WTC11 (cell line): ENCODE measurements around the gene STK24. TPM values are rescaled to one million over a fixed set of nuclear protein-coding genes. Genes with fewer than 3 reads are reported as not detected.

Experiments used
- ATAC-seq: fragments of 200-7000 bp; cut with Tn5 transposase; 2 replicates; pipeline ENCODE4 v1.10.0; 2021; ENCODE audit warnings: mild to moderate bottlenecking, moderate library complexity
- CTCF ChIA-PET: fragments of 300-600 bp; sonication (Branson Sonifier 250); formaldehyde crosslinking; loops from one replicate; lab custom pipeline; 2021; ENCODE audit warnings: antibody characterized with exemption; lab: Charles Lee
- POLR2A ChIA-PET: fragments of 350-600 bp; sonication (Branson Sonifier 250); formaldehyde crosslinking; loops from one replicate; lab custom pipeline; 2021; ENCODE audit warnings: antibody characterized with exemption; lab: Charles Lee
- DNase-seq: peaks from one replicate; pipeline ENCODE4 v3.0.0; 2021; ENCODE audit warnings: low spot score
- H3K27ac Mint-ChIP-seq: 2 replicates; pipeline ENCODE4 v1.8.0; 2021; ENCODE audit warnings: mixed read lengths
- H3K27me3 Mint-ChIP-seq: 2 replicates; pipeline ENCODE4 v1.8.0; 2021; ENCODE audit warnings: low read depth, mild to moderate bottlenecking, moderate library complexity, mixed read lengths
- H3K36me3 Mint-ChIP-seq: 2 replicates; pipeline ENCODE4 v1.8.0; 2021; ENCODE audit warnings: mixed read lengths
- H3K4me1 Mint-ChIP-seq: 2 replicates; pipeline ENCODE4 v1.8.0; 2022; ENCODE audit warnings: mixed read lengths
- H3K4me3 Mint-ChIP-seq: 2 replicates; pipeline ENCODE4 v1.8.0; 2021; ENCODE audit warnings: mild to moderate bottlenecking, moderate library complexity, mixed read lengths
- H3K9me3 Mint-ChIP-seq: 2 replicates; pipeline ENCODE4 v1.8.0; 2021; ENCODE audit warnings: mixed read lengths
- ATF1 ChIP-seq: sonication (generic); formaldehyde crosslinking; IDR thresholded peaks from 2 replicates; pipeline ENCODE4 v1.8.1; 2023; ENCODE audit warnings: mild to moderate bottlenecking, moderate library complexity, missing genetic modification reagents
- ELF4 ChIP-seq: sonication (generic); formaldehyde crosslinking; IDR thresholded peaks from 2 replicates; pipeline ENCODE4 v1.8.1; 2022; ENCODE audit warnings: low read depth, mild to moderate bottlenecking, moderate library complexity, missing genetic modification reagents
- EMX1 ChIP-seq: fragments of 250-450 bp; sonication (Bioruptor Pico); IDR thresholded peaks from 2 replicates; pipeline ENCODE4 v1.8.0; 2021; ENCODE audit warnings: mild to moderate bottlenecking
- ESRRA ChIP-seq: sonication (generic); formaldehyde crosslinking; IDR thresholded peaks from 2 replicates; pipeline ENCODE4 v1.8.1; 2022; ENCODE audit warnings: mild to moderate bottlenecking, missing genetic modification reagents, borderline replicate concordance
- FOXJ3 ChIP-seq: sonication (generic); formaldehyde crosslinking; IDR thresholded peaks from 2 replicates; pipeline ENCODE4 v1.9.0; 2021; ENCODE audit warnings: missing genetic modification reagents, mild to moderate bottlenecking, borderline replicate concordance
- GRHL2 ChIP-seq: fragments of 250-450 bp; sonication (Bioruptor Pico); IDR thresholded peaks from 2 replicates; pipeline ENCODE4 v1.8.0; 2022; ENCODE audit warnings: mild to moderate bottlenecking, moderate library complexity; ENCODE audit not compliant: insufficient replicate concordance, severe bottlenecking
- HMGA2 ChIP-seq: fragments of 250-450 bp; sonication (Bioruptor Pico); IDR thresholded peaks from 2 replicates; pipeline ENCODE4 v1.4.0; 2021; ENCODE audit warnings: mild to moderate bottlenecking, moderate library complexity
- KAT7 ChIP-seq: sonication (generic); formaldehyde crosslinking; IDR thresholded peaks from 2 replicates; pipeline ENCODE4 v1.8.1; 2023; ENCODE audit warnings: missing genetic modification reagents, mild to moderate bottlenecking, borderline replicate concordance
- OVOL2 ChIP-seq: fragments of 250-450 bp; sonication (Bioruptor Pico); IDR thresholded peaks from 2 replicates; pipeline ENCODE4 v1.9.0; 2021; ENCODE audit warnings: mild to moderate bottlenecking, borderline replicate concordance
- RELA ChIP-seq: sonication (generic); formaldehyde crosslinking; IDR thresholded peaks from 2 replicates; pipeline ENCODE4 v1.8.1; 2022; ENCODE audit warnings: missing genetic modification reagents, mild to moderate bottlenecking, borderline replicate concordance
- SOX15 ChIP-seq: fragments of 250-450 bp; sonication (Bioruptor Pico); IDR thresholded peaks from 2 replicates; pipeline ENCODE4 v1.9.0; 2021; ENCODE audit warnings: mild to moderate bottlenecking
- TP53 ChIP-seq: sonication (generic); formaldehyde crosslinking; IDR thresholded peaks from 2 replicates; pipeline ENCODE4 v1.8.1; 2023; ENCODE audit warnings: mild to moderate bottlenecking, missing genetic modification reagents
- ZNF138 ChIP-seq: sonication (generic); formaldehyde crosslinking; conservative IDR thresholded peaks from 2 replicates; pipeline ENCODE4 v1.8.1; 2022; ENCODE audit warnings: mild to moderate bottlenecking, moderate library complexity, missing genetic modification reagents
- ZNF416 ChIP-seq: fragments of 250-450 bp; sonication (Bioruptor Pico); IDR thresholded peaks from 2 replicates; pipeline ENCODE4 v1.9.0; 2021; ENCODE audit warnings: mild to moderate bottlenecking, inconsistent platforms
- total RNA-seq: library from RNA; stranded (reverse); gene quantifications from 3 replicates; pipeline ENCODE4 v1.2.3, GENCODE V29; 2021
- TF ChIP-seq, protein P1 (sequence below): sonication (generic); formaldehyde crosslinking; IDR thresholded peaks from 2 replicates; pipeline ENCODE4 v1.8.0; 2022; ENCODE audit warnings: mild to moderate bottlenecking, missing genetic modification reagents
- TF ChIP-seq, protein P2 (sequence below): sonication (generic); formaldehyde crosslinking; IDR thresholded peaks from 2 replicates; pipeline ENCODE4 v1.8.1; 2022; ENCODE audit warnings: missing genetic modification reagents, borderline replicate concordance
- TF ChIP-seq, protein P3 (sequence below): sonication (generic); formaldehyde crosslinking; IDR thresholded peaks from 2 replicates; pipeline ENCODE4 v1.8.1; 2023; ENCODE audit warnings: mild to moderate bottlenecking, missing genetic modification reagents, borderline replicate concordance
- TF ChIP-seq, protein P4 (sequence below): fragments of 250-450 bp; sonication (Bioruptor Pico); IDR thresholded peaks from 2 replicates; pipeline ENCODE4 v1.9.0; 2021; ENCODE audit warnings: mild to moderate bottlenecking
- TF ChIP-seq, protein P5 (sequence below): fragments of 250-450 bp; sonication (Bioruptor Pico); IDR thresholded peaks from 2 replicates; pipeline ENCODE4 v1.9.0; 2021; ENCODE audit warnings: mild to moderate bottlenecking, borderline replicate concordance

STK24 gene
- total RNA-seq, 1 experiment from 2014 or later = 138 TPM

DNA sequence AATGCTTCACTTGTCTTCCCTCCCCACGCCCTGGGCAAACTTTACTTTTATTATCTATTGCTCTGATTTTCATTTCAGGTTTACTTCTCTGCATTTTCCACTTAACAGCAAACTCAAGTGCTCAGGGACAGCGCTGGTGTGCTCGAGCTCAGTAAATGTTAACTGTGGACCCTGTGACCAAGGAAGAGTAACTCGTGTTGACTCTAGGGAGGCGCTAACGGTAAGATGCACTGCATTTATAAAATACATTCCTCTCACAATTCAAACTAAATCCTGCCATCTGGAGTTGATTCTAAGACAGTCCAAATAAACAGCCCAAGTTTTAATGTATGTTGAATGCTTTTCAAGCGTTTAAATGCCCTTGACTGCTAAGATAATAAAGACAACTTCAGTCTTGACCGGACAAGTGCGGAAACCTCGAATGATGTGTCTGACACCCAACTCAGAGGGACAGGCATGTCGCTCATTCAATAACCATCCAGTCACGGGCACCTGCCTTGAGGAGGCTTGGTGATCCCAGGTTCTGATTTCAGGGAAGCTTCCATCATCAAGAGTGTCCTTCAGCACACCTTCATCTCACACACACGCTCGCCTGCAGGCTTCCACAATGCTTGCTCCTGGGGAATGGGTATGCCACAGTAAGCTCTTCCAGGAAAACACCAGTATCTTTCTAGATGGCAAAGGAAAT, 93.2 kb downstream of the STK24 start:
- no peak for ATAC-seq
- POLR2A ChIA-PET = interaction anchor here (0.5 to 1.9 kb wide), 8 partner anchors 11 to 155 kb away, joined by 3 to 9 read pairs (median 4); partner anchors contain the start of gene STK24
- peaks cover 89% of the 10 kb centered on the region for H3K4me1 Mint-ChIP-seq
- H3K4me3 Mint-ChIP-seq = peak overlapping the region; percentile 50
- H3K36me3 Mint-ChIP-seq = 0 out of 2 replicates have a peak, but pooled peaks cover 2% of the 10 kb centered on the region
- peak overlapping the region; percentile 93 for H3K27ac Mint-ChIP-seq
- TF ChIP-seq, protein P1, sequence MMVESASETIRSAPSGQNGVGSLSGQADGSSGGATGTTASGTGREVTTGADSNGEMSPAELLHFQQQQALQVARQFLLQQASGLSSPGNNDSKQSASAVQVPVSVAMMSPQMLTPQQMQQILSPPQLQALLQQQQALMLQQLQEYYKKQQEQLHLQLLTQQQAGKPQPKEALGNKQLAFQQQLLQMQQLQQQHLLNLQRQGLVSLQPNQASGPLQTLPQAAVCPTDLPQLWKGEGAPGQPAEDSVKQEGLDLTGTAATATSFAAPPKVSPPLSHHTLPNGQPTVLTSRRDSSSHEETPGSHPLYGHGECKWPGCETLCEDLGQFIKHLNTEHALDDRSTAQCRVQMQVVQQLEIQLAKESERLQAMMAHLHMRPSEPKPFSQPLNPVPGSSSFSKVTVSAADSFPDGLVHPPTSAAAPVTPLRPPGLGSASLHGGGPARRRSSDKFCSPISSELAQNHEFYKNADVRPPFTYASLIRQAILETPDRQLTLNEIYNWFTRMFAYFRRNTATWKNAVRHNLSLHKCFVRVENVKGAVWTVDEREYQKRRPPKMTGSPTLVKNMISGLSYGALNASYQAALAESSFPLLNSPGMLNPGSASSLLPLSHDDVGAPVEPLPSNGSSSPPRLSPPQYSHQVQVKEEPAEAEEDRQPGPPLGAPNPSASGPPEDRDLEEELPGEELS (CRISPR knock-in tag) = no peak
- TF ChIP-seq FOXJ3 (CRISPR knock-in tag) (no peak), TP53 (no peak), SOX15 (no peak), RELA (CRISPR knock-in tag) (no peak)
- TF ChIP-seq, protein P2, sequence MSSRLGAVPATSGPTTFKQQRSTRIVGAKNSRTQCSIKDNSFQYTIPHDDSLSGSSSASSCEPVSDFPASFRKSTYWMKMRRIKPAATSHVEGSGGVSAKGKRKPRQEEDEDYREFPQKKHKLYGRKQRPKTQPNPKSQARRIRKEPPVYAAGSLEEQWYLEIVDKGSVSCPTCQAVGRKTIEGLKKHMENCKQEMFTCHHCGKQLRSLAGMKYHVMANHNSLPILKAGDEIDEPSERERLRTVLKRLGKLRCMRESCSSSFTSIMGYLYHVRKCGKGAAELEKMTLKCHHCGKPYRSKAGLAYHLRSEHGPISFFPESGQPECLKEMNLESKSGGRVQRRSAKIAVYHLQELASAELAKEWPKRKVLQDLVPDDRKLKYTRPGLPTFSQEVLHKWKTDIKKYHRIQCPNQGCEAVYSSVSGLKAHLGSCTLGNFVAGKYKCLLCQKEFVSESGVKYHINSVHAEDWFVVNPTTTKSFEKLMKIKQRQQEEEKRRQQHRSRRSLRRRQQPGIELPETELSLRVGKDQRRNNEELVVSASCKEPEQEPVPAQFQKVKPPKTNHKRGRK = no peak
- H3K27me3 Mint-ChIP-seq = no peaks in the 10 kb centered on the region
- no peaks in the 10 kb centered on the region for H3K9me3 Mint-ChIP-seq
- CTCF ChIA-PET = interaction anchor here (0.7 to 5.7 kb wide), 23 partner anchors 8 to 356 kb away, joined by 3 to 72 read pairs (median 4); partner anchors contain the start of gene STK24
- DNase-seq = no peak

DNA sequence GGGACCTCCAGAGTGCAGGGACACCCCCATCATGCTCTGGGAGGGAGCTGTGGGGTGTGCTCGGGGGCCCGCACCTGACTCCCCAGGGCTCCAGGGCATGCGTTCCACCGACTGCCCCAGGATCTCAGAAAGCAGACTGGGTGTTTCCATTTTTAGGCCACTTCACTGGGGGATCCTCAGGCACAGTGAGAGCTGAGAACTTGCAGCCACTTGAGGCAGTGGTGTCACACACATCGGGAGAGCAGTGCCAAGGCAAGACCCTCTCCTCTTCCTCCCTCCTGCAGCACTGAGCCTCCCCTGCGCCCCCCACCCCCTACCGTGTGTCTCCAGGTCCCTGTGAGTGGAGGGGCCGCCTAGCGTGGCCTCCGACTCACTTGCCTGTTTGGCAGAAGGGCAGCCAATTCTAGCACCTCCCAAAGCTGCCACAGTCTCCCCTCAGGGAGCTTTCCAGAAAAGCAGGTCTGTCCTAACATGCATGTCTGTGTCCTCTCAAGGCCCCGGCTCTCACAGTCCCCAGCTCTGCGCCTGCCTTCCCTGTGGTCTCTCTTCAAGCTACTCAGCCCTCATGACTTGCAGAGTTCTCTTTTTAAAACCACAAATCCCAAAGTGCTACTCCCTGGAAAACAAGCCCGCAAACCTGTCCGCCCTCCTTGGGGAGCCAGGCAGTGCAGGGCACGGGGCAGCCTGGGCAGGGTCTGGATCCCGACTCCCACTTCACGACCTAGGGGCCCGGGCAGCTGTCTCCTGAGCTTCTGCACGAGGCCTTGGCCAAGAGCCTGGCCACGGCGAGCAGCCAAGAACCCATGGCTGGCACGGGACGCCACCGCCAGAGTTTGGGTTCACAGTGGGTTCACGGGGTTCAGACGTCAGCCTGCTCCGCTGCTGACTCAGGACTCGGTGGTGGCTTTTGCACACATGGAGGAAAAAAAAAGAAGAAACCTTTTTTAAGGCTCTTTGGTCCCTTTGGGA, 94.1 kb downstream of the STK24 start:
- Mint-ChIP-seq H3K36me3 (0 out of 2 replicates have a peak, but pooled peaks cover 2% of the 10 kb centered on the region), H3K27ac (peak overlapping the region; percentile 93), H3K9me3 (no peaks in the 10 kb centered on the region), H3K4me3 (no peak overlapping the region), H3K4me1 (peaks cover 89% of the 10 kb centered on the region), H3K27me3 (no peaks in the 10 kb centered on the region)
- ChIA-PET CTCF (interaction anchor here (0.6 to 5.7 kb wide), 31 partner anchors 8 to 546 kb away, joined by 3 to 72 read pairs (median 4); partner anchors contain the start of gene STK24), POLR2A (interaction anchor here (0.6 kb wide), 1 partner anchor 10 kb away, joined by 3 read pairs; no protein-coding TSS in a partner anchor)
- no peak for DNase-seq
- peak; percentile 18 for ATAC-seq
- no peak for TF ChIP-seq EMX1 (CRISPR knock-in tag)
- no peak for TF ChIP-seq ESRRA (CRISPR knock-in tag)
- TF ChIP-seq OVOL2 (CRISPR knock-in tag) = no peak
- TF ChIP-seq, protein P3, sequence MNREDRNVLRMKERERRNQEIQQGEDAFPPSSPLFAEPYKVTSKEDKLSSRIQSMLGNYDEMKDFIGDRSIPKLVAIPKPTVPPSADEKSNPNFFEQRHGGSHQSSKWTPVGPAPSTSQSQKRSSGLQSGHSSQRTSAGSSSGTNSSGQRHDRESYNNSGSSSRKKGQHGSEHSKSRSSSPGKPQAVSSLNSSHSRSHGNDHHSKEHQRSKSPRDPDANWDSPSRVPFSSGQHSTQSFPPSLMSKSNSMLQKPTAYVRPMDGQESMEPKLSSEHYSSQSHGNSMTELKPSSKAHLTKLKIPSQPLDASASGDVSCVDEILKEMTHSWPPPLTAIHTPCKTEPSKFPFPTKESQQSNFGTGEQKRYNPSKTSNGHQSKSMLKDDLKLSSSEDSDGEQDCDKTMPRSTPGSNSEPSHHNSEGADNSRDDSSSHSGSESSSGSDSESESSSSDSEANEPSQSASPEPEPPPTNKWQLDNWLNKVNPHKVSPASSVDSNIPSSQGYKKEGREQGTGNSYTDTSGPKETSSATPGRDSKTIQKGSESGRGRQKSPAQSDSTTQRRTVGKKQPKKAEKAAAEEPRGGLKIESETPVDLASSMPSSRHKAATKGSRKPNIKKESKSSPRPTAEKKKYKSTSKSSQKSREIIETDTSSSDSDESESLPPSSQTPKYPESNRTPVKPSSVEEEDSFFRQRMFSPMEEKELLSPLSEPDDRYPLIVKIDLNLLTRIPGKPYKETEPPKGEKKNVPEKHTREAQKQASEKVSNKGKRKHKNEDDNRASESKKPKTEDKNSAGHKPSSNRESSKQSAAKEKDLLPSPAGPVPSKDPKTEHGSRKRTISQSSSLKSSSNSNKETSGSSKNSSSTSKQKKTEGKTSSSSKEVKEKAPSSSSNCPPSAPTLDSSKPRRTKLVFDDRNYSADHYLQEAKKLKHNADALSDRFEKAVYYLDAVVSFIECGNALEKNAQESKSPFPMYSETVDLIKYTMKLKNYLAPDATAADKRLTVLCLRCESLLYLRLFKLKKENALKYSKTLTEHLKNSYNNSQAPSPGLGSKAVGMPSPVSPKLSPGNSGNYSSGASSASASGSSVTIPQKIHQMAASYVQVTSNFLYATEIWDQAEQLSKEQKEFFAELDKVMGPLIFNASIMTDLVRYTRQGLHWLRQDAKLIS (CRISPR knock-in tag) = no peak
- no peak for TF ChIP-seq GRHL2 (CRISPR knock-in tag)
- no peak for TF ChIP-seq ELF4 (CRISPR knock-in tag)
- TF ChIP-seq, protein P4, sequence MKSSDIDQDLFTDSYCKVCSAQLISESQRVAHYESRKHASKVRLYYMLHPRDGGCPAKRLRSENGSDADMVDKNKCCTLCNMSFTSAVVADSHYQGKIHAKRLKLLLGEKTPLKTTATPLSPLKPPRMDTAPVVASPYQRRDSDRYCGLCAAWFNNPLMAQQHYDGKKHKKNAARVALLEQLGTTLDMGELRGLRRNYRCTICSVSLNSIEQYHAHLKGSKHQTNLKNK = no peak
- no peak for TF ChIP-seq ATF1
- TF ChIP-seq, protein P5, sequence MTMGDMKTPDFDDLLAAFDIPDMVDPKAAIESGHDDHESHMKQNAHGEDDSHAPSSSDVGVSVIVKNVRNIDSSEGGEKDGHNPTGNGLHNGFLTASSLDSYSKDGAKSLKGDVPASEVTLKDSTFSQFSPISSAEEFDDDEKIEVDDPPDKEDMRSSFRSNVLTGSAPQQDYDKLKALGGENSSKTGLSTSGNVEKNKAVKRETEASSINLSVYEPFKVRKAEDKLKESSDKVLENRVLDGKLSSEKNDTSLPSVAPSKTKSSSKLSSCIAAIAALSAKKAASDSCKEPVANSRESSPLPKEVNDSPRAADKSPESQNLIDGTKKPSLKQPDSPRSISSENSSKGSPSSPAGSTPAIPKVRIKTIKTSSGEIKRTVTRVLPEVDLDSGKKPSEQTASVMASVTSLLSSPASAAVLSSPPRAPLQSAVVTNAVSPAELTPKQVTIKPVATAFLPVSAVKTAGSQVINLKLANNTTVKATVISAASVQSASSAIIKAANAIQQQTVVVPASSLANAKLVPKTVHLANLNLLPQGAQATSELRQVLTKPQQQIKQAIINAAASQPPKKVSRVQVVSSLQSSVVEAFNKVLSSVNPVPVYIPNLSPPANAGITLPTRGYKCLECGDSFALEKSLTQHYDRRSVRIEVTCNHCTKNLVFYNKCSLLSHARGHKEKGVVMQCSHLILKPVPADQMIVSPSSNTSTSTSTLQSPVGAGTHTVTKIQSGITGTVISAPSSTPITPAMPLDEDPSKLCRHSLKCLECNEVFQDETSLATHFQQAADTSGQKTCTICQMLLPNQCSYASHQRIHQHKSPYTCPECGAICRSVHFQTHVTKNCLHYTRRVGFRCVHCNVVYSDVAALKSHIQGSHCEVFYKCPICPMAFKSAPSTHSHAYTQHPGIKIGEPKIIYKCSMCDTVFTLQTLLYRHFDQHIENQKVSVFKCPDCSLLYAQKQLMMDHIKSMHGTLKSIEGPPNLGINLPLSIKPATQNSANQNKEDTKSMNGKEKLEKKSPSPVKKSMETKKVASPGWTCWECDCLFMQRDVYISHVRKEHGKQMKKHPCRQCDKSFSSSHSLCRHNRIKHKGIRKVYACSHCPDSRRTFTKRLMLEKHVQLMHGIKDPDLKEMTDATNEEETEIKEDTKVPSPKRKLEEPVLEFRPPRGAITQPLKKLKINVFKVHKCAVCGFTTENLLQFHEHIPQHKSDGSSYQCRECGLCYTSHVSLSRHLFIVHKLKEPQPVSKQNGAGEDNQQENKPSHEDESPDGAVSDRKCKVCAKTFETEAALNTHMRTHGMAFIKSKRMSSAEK (CRISPR knock-in tag) = no peak
- no peak for TF ChIP-seq KAT7 (CRISPR knock-in tag)
- no peak for TF ChIP-seq ZNF138 (CRISPR knock-in tag)
- no peak for TF ChIP-seq HMGA2 (CRISPR knock-in tag)
- no peak for TF ChIP-seq ZNF416 (CRISPR knock-in tag)
